Dermis microvascular lymphatic vessel endothelial cell (primary cell): ENCODE results near the gene CNN3. TPM values are rescaled to one million over a fixed set of nuclear protein-coding genes. Genes with fewer than 3 reads are reported as not detected.
A peak's percentile ranks its signal among the peaks of the same experiment; 100 is the strongest.

ENCODE experiments used
- DNase-seq, 2 donors: peaks; one replicate each; pipeline versions ENCODE4 v3.0.0 to v3.0.0-alpha.2; 2010; ENCODE audit warnings: low read depth in 2 of 2
- total RNA-seq: library from RNA; depleted of rRNA; stranded (reverse); fragments of >200 nt; gene quantifications from 2 replicates; pipeline ENCODE4 v1.2.1, GENCODE V29; 2014

Gene CNN3
- total RNA-seq, 1 donor from 2014 or later = 498 TPM

DNA sequence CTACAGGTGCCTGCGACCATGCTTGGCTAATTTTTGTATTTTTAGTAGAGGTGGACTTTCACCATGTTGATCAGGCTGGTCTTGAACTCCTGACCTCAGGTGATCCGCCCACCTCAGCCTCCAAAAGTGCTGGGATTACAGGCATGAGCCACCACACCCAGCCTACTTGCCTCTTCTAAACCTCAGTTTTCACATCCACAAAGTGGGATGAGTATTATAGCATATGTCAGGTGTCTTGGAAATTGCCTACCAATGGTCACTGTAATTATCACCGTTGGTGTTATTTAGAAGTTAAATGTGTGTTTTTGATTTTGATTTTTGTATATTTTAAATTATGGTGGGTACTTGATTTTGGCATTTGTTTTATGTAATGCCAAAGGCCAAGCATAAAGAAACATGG lies 70.0 kb downstream of the CNN3 start:
- no peak for DNase-seq

DNA sequence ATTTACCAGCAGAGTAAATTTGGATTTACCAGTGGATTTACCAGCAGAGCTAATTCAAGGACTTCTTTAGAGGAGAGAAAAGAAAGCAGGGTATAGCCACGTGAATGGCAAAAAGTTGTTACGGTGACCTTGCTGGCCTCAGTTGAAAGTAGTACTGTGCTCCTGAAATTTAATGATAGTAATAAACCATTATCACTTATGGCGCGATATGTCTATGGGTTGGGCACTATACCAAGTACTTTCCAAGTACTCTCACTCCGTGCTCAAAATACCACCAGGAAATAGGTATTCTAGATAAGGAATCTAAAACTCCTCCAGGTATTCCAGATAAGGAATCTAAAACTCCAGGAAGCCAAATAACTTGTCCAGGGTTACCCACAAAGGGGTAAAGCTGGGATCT lies 70.9 kb downstream of the CNN3 start:
- no peak for DNase-seq

DNA sequence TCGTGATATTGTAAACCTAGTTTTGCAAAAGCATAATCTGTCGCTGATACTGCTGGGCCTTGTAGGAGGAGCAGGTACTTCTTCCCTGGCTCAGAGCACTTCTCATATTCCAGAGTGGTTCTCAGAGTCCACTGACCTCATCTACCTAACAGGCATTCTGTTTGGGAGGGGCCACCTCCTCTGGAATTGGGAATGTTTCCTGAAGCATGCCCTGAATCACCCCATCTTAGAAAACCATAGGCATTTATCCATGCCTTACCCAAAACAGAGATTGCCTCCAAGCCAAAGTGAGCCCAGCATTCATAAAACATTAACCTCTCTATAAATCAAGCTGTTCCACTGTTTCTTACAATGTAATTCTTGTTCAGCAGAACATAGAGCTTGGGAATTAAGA lies 71.6 kb downstream of the CNN3 start:
- DNase-seq = no peak

DNA sequence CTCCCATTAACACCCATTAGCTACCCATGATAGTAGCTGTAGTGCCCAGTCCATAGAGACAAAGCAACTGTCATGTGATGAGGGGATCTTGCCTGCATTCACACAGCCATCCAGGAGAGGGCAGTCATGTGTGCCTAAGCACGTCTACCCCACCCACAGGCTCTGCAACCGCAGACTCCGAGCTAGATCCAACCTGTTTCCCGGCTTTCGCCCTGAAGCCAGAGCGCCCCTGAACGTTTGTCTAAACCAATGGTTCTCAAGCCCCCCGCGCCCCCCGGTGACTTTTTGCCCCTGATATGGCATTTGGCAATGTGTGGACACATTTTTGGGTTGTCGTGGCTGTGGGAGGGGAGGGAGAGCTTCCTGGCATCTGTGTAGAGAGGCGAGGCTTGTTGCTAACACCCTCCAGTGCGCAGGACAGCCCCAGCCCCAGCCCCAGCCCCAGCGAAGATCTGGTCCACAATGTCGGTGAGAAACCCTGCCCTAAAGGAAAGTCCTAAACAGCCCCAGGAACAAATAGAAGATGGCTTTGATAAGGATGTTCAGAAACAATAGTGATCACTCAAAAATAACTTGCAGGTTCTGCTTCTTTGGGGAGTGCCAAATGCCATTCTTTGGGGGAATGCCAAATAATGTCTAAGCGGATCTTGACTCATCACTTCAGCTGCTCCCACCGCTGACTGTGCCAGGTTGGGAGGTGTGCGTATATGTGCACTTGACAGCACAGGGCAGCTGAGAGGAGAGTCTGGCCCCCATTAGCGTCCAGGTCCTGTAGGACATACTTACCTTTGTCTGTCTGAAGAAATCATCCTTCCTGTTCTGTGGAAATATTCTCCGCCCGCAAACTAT lies 72.2 kb downstream of the CNN3 start:
- DNase-seq = peak; percentile 91 to 97

DNA sequence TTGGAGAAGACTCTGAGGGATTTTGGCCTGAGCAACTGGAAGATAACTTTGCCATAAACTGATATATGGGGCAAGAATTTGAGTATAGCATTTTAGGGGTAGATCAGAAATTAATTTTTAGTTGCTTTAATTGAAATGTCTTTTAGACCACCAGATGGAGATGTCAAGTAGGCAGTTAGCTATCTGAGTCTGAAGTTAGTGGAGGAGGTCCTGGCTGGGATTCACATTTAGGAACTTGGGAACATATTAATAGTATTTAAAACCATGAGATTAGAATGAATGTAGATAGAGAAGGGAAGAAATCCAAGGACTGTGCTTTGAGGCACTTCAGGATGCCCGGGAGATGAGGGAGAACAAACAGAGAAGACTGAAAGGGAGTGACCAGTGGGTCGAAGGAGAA lies 74.1 kb downstream of the CNN3 start:
- DNase-seq = no peak

DNA sequence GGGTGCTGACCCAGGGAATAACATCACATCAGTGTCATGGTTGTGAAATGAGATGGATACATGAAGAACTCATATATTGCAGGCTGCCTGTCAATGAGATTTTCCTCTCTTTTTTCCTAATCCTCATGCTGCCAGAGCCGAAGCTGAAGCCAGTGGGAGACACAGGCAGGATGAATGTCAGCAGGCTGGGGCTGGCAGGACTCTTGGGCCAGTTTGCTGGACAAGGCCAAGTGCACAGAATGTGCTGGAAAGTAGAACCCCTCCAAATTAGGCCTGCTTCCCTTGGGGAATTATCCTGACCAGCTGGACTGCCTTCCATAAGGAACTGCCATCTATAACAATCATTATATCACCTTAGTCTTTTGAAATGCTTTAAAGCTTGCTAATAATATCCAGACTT lies 75.3 kb downstream of the CNN3 start:
- no peak for DNase-seq

Other genes with a start within 250 kb of the CNN3 start
- 1.3 and 4.7 TPM in 2 replicates for gene SLC44A3, start 106.8 kb downstream of the CNN3 start, total RNA-seq
- gene ALG14, start 145.8 kb upstream of the CNN3 start, total RNA-seq = 1.5 and 1.9 TPM in 2 replicates
- gene TLCD4, start 190.2 kb upstream of the CNN3 start, total RNA-seq = under 0.01 TPM in 2 replicates